GM12878 (cell line): Measurements from ENCODE around the gene PLXNA2. TPM values are rescaled to one million over a fixed set of nuclear protein-coding genes. Genes with fewer than 3 reads are reported as not detected.
A peak's percentile ranks its signal among the peaks of the same experiment; 100 is the strongest.

Experiments used
- ATAC-seq: fragments of 200-7000 bp; cut with Tn5 transposase; 3 replicates; pipeline ENCODE4 v1.9.1; 2020; ENCODE audit warnings: mild to moderate bottlenecking, moderate library complexity
- BruUV-seq: library from RNA; stranded (reverse); fragments of 400-500 nt; replicated peaks from 2 replicates; lab custom pipeline; 2021; lab: Mats Ljungman, UMichigan
- CTCF ChIA-PET: fragments of 300-600 bp; sonication (Branson Sonifier 250); formaldehyde crosslinking; extraction: SDS; loops from one replicate; lab custom pipeline; 2021; ENCODE audit warnings: inconsistent platforms; lab: Yijun Ruan, JAX
- POLR2A ChIA-PET: fragments of 350-600 bp; formaldehyde crosslinking; extraction: SDS; loops from one replicate; lab custom pipeline; 2021; ENCODE audit warnings: inconsistent platforms; lab: Charles Lee
- RAD21 ChIA-PET: fragments of 300-600 bp; sonication (Branson Sonifier 250); formaldehyde crosslinking; loops from one replicate; lab custom pipeline; 2023; ENCODE audit warnings: antibody characterized with exemption; ENCODE audit not compliant: unreplicated experiment; lab: Charles Lee
- SMC1A ChIA-PET: fragments of 300-600 bp; sonication (Branson Sonifier 250); formaldehyde crosslinking; loops from one replicate; lab custom pipeline; 2023; ENCODE audit not compliant: unreplicated experiment, uncharacterized antibody; lab: Charles Lee
- DNase-seq: peaks from one replicate; pipeline ENCODE4 v3.0.0-alpha.2; 2011; ENCODE audit warnings: low read depth, low spot score
- FAIRE-seq: peaks from 3 replicates; lab custom pipeline; 2011; peaks lifted over from hg19 to GRCh38; lab: Jason Lieb, UNC
- H2AFZ ChIP-seq: 2 replicates; pipeline ENCODE4 v1.6.0; 2011; ENCODE audit warnings: low read depth, low read length, control low read depth; ENCODE audit not compliant: control insufficient read depth
- H3K27ac ChIP-seq: 2 replicates; pipeline ENCODE4 v1.5.1; 2011; ENCODE audit warnings: control low read depth; ENCODE audit not compliant: control insufficient read depth, insufficient read depth
- H3K27me3 ChIP-seq, 2 experiments: replicated peaks in 1 of 2; 2 replicates each; pipeline versions ENCODE4 v1.6.0 to v1.6.1; 2011; ENCODE audit warnings: low read length in 1 of 2; ENCODE audit not compliant: control insufficient read depth in 2 of 2, insufficient read depth in 2 of 2
- H3K36me3 ChIP-seq, 2 experiments: 2 replicates each; pipeline ENCODE4 v1.5.1; 2011; ENCODE audit warnings: low read length in 1 of 2; ENCODE audit not compliant: control insufficient read depth in 2 of 2, insufficient read depth in 2 of 2
- H3K4me1 ChIP-seq: 2 replicates; pipeline ENCODE4 v1.6.1; 2011; ENCODE audit warnings: mild to moderate bottlenecking, low read length, moderate library complexity, mixed read lengths; ENCODE audit not compliant: control insufficient read depth, insufficient read depth
- H3K4me2 ChIP-seq: 2 replicates; pipeline ENCODE4 v1.6.0; 2011; ENCODE audit warnings: control low read depth; ENCODE audit not compliant: control insufficient read depth, insufficient read depth
- H3K4me3 ChIP-seq: fragments of 200-600 bp; sonication (generic); 2 replicates; pipeline ENCODE4 v1.5.1; 2016
- H3K79me2 ChIP-seq: 2 replicates; pipeline ENCODE4 v1.6.0; 2011; ENCODE audit warnings: low read length; ENCODE audit not compliant: control insufficient read depth, insufficient read depth
- H3K9ac ChIP-seq: 2 replicates; pipeline ENCODE4 v1.8.0; 2011; ENCODE audit warnings: low read length, control low read depth, mixed read lengths; ENCODE audit not compliant: control insufficient read depth, insufficient read depth
- H3K9me3 ChIP-seq: replicated peaks from 3 replicates; pipeline ENCODE4 v1.5.1; 2011; ENCODE audit warnings: mild to moderate bottlenecking, low read length; ENCODE audit not compliant: control insufficient read depth, insufficient read depth
- H4K20me1 ChIP-seq: 2 replicates; pipeline ENCODE4 v1.6.0; 2011; ENCODE audit not compliant: control insufficient read depth, insufficient read depth
- CREB1 ChIP-seq: IDR thresholded peaks from 2 replicates; pipeline ENCODE4 v1.6.1; 2012; ENCODE audit warnings: low read depth, mild to moderate bottlenecking, inconsistent platforms
- DPF2 ChIP-seq: fragments of 450-650 bp; IDR thresholded peaks from 2 replicates; pipeline ENCODE4 v1.6.1; 2017; ENCODE audit warnings: mild to moderate bottlenecking
- EED ChIP-seq: sonication (generic); IDR thresholded peaks from 2 replicates; pipeline ENCODE4 v1.6.1; 2016; ENCODE audit warnings: antibody characterized with exemption, low read depth
- EP300 ChIP-seq, 2 experiments: fragments of 150-350 bp in 1 of 2; IDR thresholded peaks; 2 replicates each; pipeline ENCODE4 v1.6.1; 2011 to 2012; ENCODE audit warnings: low read depth in 2 of 2, low read length in 2 of 2, borderline replicate concordance in 1 of 2, improper control_type of control experiment in 1 of 2, inconsistent platforms in 1 of 2; ENCODE audit not compliant: control insufficient read depth in 1 of 2
- ESRRA ChIP-seq: IDR thresholded peaks from 2 replicates; pipeline ENCODE4 v1.6.1; 2012; ENCODE audit warnings: mild to moderate bottlenecking, low read length, improper control_type of control experiment
- IKZF1 ChIP-seq: fragments of 450-650 bp; conservative IDR thresholded peaks from 2 replicates; pipeline ENCODE4 v1.6.1; 2017; ENCODE audit warnings: antibody characterized with exemption, mild to moderate bottlenecking
- IRF4 ChIP-seq: IDR thresholded peaks from 2 replicates; pipeline ENCODE4 v1.6.1; 2011; ENCODE audit warnings: low read depth, low read length
- MTA2 ChIP-seq: fragments of 450-650 bp; IDR thresholded peaks from 2 replicates; pipeline ENCODE4 v1.6.1; 2016; ENCODE audit warnings: low read depth, mild to moderate bottlenecking, moderate library complexity
- NFIC ChIP-seq: IDR thresholded peaks from 2 replicates; pipeline ENCODE4 v1.6.1; 2012; ENCODE audit warnings: low read depth, mild to moderate bottlenecking, inconsistent platforms, low read length, moderate library complexity
- NFYA ChIP-seq: IDR thresholded peaks from 2 replicates; pipeline ENCODE4 v1.6.1; 2011; ENCODE audit warnings: low read depth, mild to moderate bottlenecking, low read length, improper control_type of control experiment, borderline replicate concordance
- POU2F2 ChIP-seq: IDR thresholded peaks from 3 replicates; pipeline ENCODE4 v1.6.1; 2011; ENCODE audit warnings: low read depth, mild to moderate bottlenecking, low read length, borderline replicate concordance
- RUNX3 ChIP-seq: IDR thresholded peaks from 2 replicates; pipeline ENCODE4 v1.6.1; 2012; ENCODE audit warnings: low read length, inconsistent platforms
- SIN3A ChIP-seq: IDR thresholded peaks from 2 replicates; pipeline ENCODE4 v1.6.1; 2012; ENCODE audit warnings: low read depth, low read length, improper control_type of control experiment
- SIX5 ChIP-seq: IDR thresholded peaks from 2 replicates; pipeline ENCODE4 v1.6.1; 2011; ENCODE audit warnings: mild to moderate bottlenecking, low read depth, low read length, moderate library complexity; ENCODE audit not compliant: severe bottlenecking
- SPI1 ChIP-seq: IDR thresholded peaks from 2 replicates; pipeline ENCODE4 v1.6.1; 2011; ENCODE audit warnings: low read depth, mild to moderate bottlenecking, low read length, moderate library complexity, borderline replicate concordance; ENCODE audit not compliant: insufficient read depth
- SREBF2 ChIP-seq: IDR thresholded peaks from 2 replicates; pipeline ENCODE4 v1.6.1; 2012; ENCODE audit warnings: mild to moderate bottlenecking, low read length
- STAT3 ChIP-seq: IDR thresholded peaks from 2 replicates; pipeline ENCODE4 v1.6.1; 2011; ENCODE audit warnings: low read depth, low read length, improper control_type of control experiment
- TBL1XR1 ChIP-seq: IDR thresholded peaks from 2 replicates; pipeline ENCODE4 v1.6.1; 2012; ENCODE audit warnings: low read depth, low read length, improper control_type of control experiment
- TCF3 ChIP-seq: IDR thresholded peaks from 2 replicates; pipeline ENCODE4 v1.6.1; 2012; ENCODE audit warnings: low read depth, mild to moderate bottlenecking, low read length, borderline replicate concordance; ENCODE audit not compliant: insufficient read depth
- ZNF274 ChIP-seq: IDR thresholded peaks from one replicate; pipeline ENCODE4 v1.8.0; 2011; ENCODE audit not compliant: insufficient read length, insufficient read depth
- ZNF687 ChIP-seq: fragments of 450-650 bp; IDR thresholded peaks from 2 replicates; pipeline ENCODE4 v1.6.1; 2017; ENCODE audit warnings: mild to moderate bottlenecking, moderate library complexity
- in situ Hi-C: fragments of 300-500 bp; cut with MboI; formaldehyde crosslinking; loops from 9 replicates; pipeline ENCODE4 v1.14.3; 2018; ENCODE audit warnings: mixed read lengths
- intact Hi-C: fragments of 100-400 bp; cut with micrococcal nuclease; formaldehyde crosslinking; loops from one replicate; pipeline ENCODE4 v1.14.2; 2022; ENCODE audit not compliant: unreplicated experiment
- polyA plus RNA-seq, 11 experiments: library from polyadenylated mRNA; depleted of rRNA in 4 of 11; unstranded in 6 of 11; stranded (reverse) in 5 of 11; fragments of >200 nt; fragmentation: Nextera tagmentation in 4 of 11; fragmentation: Illumina TruSeq in 1 of 11; extraction: Ambion mirVana in 4 of 11; extraction: Trizol in 1 of 11; gene quantifications; 1 replicate in 1 of 11; 2 replicates in 10 of 11; pipeline versions ENCODE4 v1.2.1 to v1.2.3, GENCODE V29; 2011 to 2016; ENCODE audit warnings: inconsistent platforms in 2 of 11, missing spikeins in 2 of 11, low read depth in 1 of 11
- total RNA-seq, 4 experiments: library from RNA; depleted of rRNA in 3 of 4; stranded (reverse); fragments of >200 nt in 3 of 4; fragmentation: Illumina TruSeq in 1 of 4; extraction: Trizol in 1 of 4; gene quantifications; 2 replicates each; pipeline versions ENCODE4 v1.2.1 to v1.2.3, GENCODE V29; 2013 to 2021
- TF ChIP-seq, protein P1 (sequence below): fragments of 450-650 bp; IDR thresholded peaks from 2 replicates; pipeline ENCODE4 v1.6.1; 2016; ENCODE audit warnings: mild to moderate bottlenecking

The PLXNA2 gene
- total and polyA plus RNA-seq, 10 of the 15 experiments (the other 5 are each of a cell fraction or from before 2014, with no cell fraction given) = under 0.01 to 0.08 (median 0.07) TPM; not detected in 4

GRCh38 chr1:208066583-208066982, 177.6 kb downstream of the PLXNA2 start (continued):
- TF ChIP-seq ZNF687 = no peak
- TF ChIP-seq NFIC = no peak
- TF ChIP-seq STAT3 = no peak
- TF ChIP-seq SIN3A = no peak
- no peak for TF ChIP-seq POU2F2
- no peak for TF ChIP-seq IRF4
- TF ChIP-seq, all 136 proteins: peak for 0

DNA sequence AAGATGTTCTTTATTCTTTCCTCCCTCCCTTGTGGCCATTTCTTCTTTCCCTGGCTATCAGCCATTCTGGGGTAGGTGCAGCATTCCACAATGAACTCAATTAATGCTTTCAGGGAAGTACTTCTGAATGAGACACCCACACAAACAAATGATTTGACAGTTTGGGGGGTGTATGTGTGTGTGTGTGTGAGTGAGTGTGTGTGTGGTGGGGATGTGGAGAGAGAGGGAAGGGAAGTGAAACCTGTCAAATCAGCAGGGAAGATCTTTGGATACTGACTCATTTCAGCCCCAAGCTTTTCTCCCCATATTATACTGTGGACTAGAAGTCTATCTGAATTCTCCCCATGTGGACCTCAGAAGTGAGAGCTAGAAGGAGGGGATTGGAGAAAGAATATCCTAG, 178.3 kb downstream of the PLXNA2 start:
- H4K20me1 ChIP-seq = no peaks in the 10 kb centered on the region
- RAD21 ChIA-PET = no interaction called here
- H3K4me1 ChIP-seq = no peaks in the 10 kb centered on the region
- no peak overlapping the region for H3K4me3 ChIP-seq
- H2AFZ ChIP-seq = no peak overlapping the region
- in situ Hi-C loops = no loop called here
- intact Hi-C loops = no loop called here
- H3K27me3 ChIP-seq = peaks cover 2 to 6% of the 10 kb centered on the region in 2 experiments; a peak in 3 of 4 replicates
- BruUV-seq = no TSS peak
- H3K9me3 ChIP-seq = no peaks in the 10 kb centered on the region
- ATAC-seq (no peak; the same call in 2 of the 3 replicates), FAIRE-seq (no peak), DNase-seq (peak; percentile 5)
- H3K4me2 ChIP-seq = no peak overlapping the region
- CTCF ChIA-PET = interaction anchor here (1.9 kb wide), 1 partner anchor 179 kb away, joined by 5 read pairs; no protein-coding TSS in a partner anchor
- H3K9ac ChIP-seq = no peak overlapping the region
- H3K79me2 ChIP-seq = no peaks in the 10 kb centered on the region
- no peaks in the 10 kb centered on the region for H3K36me3 ChIP-seq
- POLR2A ChIA-PET = no interaction called here
- SMC1A ChIA-PET = no interaction called here
- no peak overlapping the region for H3K27ac ChIP-seq
- TF ChIP-seq SIX5 (no peak), ESRRA (no peak), ZNF274 (no peak), EED (peak; percentile 46; the same call in 1 of the 2 replicates), SREBF2 (no peak), MTA2 (peak; percentile 36; the same call in 1 of the 2 replicates), IKZF1 (peak; percentile 82), SPI1 (peak; percentile 84), RUNX3 (peak; percentile 47; the same call in 1 of the 2 replicates), DPF2 (peak; percentile 37; the same call in 1 of the 2 replicates), TBL1XR1 (no peak), CREB1 (no peak), TCF3 (no peak), EP300 (IDR thresholded peaks at IDR 0.05; ENCODE audit: borderline replicate concordance in 1 of 2, control insufficient read depth in 1 of 2, low read depth in 2 of 2, low read length in 2 of 2) (no peak), NFYA (no peak)
- TF ChIP-seq, protein P1, sequence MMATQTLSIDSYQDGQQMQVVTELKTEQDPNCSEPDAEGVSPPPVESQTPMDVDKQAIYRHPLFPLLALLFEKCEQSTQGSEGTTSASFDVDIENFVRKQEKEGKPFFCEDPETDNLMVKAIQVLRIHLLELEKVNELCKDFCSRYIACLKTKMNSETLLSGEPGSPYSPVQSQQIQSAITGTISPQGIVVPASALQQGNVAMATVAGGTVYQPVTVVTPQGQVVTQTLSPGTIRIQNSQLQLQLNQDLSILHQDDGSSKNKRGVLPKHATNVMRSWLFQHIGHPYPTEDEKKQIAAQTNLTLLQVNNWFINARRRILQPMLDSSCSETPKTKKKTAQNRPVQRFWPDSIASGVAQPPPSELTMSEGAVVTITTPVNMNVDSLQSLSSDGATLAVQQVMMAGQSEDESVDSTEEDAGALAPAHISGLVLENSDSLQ = no peak
